ENCODE results near the gene NRARP.
"Not testable (repeated sequence)": the region's sequence is repeated elsewhere in the genome, so short reads cannot be mapped to it uniquely, and the experiment has no call there.

The NRARP gene

DNA sequence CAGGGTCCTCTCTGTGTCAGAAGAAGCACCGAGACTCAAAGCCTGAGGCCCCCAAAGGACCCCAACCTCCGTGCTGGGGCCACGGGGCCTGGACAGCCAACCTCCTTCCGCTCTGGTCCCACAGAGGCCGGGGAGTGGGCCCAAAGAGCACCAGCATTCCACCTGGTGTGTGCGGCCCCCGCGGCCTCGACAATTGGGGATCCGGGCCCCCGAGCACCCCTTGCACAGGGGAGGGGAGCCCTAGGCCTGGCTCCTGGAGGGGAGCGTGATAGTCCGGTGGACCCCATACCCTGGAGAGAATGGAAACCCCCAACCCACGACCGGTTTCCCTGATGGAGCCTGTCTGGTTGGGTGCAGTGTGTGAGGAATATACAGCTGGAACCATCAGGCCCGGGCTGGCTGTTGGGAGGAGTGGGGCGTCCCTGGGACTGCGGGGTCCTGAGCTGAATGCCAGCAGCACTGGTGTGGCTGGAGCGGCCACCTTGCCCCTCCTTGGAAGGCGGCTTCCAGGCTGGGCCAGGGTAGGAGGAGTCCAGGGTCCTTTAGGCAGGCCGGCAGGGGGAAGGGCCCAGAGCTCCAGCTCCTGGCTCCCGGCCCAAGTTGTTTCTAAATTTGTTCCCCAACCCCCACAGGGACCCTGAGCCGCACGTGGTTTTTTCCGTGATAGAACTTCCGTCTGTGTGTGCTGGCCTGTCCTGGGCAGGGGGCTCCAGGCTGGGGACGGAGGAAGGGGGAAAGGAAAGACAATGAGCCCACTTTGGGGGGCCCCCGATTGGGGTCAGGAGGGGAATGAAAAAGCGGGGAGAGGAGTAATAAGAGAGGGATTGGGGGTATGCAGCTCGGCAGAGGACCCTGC is 25.4 kb downstream of the NRARP start:
- DNase-seq (ENCODE audit: low spot score) = no peak

DNA sequence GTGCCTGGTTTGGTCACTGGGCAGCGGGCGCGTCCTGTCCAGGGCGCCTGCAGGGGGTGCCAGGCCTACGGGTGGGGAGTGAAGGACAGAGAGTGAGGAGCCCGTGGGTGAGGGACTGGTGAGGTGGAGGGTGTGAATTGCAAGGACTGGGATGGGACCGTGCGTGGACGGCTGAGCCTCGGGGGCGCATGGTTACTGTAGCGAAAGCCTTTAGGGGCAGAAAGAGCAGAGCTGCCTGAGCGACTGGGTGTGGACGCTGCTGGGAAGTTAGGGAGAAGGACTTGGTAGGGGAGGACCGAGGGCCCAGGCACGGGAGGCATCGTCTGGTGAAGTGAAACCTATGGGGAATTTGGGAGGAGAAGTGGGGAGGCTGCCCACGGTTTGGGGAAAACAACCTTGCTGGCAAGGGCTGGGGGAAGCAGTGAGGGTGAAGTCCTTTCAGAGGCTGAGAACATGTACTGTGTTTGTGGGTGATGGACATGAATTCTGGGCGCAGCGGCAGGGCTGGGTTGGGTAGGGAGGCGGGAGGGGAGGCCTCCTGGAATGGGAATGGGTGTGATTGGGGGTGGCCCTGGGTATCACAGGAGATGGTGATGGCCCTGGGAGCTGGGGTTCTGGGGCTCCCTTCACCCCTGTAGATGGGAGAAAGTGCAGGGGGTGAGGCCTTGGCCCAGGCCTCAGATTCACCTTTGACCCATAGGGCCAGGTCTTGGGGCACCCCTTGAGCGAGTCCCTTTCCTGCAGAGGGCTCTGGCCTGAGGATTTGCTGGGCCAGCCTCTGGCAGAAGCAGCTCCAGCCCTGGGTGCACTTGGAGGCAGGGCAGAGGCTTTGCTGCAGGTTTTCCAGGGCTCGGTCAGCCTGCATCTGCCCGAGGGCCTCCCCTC is 26.2 kb downstream of the NRARP start:
- DNase-seq (ENCODE audit: low spot score) = no peak

DNA sequence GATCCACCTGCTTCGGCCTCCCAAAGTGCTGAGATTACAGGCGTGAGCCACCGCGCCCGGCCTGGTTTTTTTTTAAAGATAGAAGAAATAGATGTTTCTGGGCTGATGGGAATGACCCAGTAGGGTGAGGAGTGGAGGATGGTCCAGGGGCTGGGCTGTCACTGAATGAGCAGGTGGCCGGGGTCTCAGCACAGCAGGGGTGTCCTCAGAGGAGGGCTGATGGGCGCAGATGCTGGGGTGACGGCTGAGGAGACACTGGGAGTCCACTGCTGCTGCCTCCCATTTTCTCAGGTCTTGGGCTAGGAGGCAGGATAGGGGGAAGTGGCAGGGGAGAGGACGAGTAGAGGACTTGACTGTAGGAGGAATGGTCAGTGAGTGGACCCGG is 26.9 kb downstream of the NRARP start:
- DNase-seq (ENCODE audit: low spot score) = no peak

DNA sequence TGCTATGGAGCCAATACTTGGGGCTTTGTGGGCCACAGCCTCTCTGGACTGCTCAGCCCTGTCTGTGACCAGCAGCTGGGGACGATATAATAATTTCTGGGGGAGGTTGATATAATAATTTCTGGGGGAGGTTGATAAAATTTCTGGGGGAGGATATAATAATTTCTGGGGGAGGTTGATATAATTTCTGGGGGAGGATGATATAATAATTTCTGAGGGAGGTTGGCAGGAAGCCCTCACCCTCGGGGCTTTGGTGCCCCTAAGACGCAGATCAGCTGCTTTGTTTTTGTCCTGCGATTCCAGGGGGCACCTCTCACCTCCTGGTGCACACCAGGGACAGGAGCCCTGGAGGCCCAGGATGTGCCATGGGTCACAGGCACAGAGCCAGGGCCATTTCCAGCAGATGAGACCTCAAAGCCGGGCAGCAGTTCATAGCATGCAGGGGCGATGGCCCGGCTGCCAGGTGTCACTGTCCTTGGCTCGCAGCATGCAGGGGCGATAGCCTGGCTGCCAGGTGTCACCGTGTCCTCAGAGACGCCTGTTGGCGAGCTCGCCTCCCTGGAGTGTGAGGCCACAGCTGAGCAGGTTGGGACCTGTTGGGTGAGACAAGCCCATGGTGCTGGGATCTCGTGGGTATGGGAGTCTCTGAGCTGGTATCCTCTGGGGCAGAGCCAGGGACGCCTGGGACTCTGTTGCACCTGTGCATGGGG is 28.3 kb downstream of the NRARP start:
- no peak for DNase-seq (ENCODE audit: low spot score)

DNA sequence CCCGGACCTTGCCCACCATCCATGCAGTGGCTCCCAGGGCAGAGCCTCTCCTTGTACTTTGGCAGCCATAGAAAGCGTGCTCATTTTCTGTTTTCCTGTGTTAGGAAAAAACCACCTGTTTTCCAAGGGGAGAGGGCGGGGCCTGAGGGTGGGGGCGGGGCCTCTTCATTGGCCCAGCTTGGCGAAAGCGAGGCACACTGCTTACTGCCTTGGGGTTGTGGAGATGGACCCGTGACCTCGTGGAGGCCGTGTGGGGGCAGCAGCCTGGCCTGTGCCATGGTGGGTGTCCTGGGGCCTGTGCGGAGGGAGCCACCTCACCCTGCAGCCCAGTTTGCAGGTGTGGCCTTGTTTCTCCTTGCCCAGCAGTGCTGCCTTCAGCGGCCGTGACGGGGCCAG is 29.0 kb downstream of the NRARP start:
- no peak for DNase-seq (ENCODE audit: low spot score)

DNA sequence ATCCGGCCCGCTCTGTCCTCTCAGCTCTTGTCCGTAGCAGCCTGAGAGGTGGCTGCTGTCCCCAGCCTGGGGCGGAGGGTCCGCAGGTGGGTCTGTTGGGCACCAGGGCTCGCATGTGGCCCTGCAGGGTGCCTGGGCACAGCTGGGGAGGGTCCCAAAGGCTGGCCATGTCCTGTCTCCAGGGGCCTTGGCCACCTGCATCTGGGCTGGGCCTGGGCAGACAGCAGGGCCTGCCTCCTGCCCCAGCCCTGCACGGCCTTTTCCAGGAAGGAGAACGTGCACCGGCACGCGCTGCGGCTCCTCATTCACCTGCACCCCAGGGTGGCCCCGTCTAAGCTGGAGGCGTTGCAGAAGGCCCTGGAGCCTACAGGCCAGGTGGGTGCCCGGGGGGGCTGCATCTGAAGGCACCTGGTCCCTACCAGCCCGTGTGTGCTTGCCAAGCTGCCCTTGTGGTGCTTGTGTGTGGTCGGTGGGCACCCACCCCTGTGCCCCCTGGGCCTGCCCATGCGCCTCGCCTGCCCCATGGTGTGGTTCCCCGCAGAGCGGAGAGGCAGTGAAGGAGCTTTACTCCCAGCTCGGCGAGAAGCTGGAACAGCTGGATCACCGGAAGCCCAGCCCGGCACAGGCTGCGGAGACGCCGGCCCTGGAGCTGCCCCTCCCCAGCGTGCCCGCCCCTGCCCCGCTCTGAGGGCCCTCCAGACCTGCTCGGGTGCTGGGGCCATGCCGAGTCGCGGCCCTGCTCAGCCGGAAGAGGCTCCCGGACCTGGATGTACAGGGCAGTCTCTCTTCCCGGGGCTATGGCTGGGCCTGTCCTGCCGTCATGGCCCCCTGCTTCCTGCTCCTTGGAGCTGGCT is 29.6 kb downstream of the NRARP start:
- no peak for DNase-seq (ENCODE audit: low spot score)

DNA sequence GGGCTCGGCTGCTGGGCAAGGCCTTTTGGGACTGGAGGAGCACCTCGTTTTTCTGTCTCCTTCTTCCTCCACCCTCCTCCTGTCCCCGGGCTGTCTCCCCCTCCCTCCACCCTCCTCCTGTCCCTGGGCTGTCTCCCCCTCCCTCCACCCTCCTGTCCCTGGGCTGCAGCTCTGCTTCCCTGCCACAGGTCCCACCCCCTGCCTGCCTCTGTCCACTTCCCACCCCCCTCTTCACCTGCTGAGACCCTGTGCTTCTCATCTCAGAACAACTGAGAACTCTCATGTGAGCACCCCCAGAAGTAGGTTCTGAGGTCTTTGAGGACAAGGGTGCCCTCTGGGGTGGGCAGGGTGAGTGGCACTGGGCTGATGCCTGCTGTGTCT is 30.4 kb downstream of the NRARP start:
- DNase-seq (ENCODE audit: low spot score) = no peak

DNA sequence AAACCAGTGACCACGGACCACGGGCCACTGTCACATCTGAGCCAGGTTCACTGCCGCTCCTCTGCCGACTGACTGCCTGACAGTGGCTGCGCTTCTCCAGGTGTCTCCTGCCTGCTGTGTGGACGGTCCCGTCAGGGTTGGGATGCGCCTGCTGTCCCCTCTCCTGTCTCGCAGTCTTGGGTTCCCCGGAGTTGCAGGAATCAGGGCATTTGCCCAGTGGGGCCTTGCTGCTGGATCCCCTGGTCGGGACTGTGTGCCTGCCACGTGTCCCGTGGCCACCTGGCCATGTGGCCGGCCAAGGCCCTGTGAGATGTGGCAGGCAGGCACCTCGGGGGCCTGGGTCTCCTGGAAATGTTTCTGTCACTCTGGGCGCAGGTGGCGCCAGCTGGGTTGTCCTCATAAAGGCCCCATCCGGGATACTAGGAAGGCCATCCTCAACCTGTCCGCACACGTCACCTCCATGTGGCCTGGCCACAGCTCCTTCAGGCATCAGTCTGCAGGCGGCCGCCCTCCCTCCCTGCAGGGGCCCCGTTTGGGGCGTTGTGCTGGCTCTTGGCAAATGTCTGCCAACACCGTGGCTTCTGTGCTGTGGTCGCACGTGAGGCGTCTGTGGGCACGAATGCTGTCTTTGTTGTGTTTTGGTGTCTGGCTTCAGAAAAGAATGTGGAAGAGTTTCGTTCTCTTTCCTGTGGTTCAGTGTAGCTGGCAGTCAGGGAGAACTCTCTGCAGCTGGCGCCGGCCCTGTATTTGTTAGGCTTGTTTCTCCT is 31.0 kb downstream of the NRARP start:
- no peak for DNase-seq (ENCODE audit: low spot score)

DNA sequence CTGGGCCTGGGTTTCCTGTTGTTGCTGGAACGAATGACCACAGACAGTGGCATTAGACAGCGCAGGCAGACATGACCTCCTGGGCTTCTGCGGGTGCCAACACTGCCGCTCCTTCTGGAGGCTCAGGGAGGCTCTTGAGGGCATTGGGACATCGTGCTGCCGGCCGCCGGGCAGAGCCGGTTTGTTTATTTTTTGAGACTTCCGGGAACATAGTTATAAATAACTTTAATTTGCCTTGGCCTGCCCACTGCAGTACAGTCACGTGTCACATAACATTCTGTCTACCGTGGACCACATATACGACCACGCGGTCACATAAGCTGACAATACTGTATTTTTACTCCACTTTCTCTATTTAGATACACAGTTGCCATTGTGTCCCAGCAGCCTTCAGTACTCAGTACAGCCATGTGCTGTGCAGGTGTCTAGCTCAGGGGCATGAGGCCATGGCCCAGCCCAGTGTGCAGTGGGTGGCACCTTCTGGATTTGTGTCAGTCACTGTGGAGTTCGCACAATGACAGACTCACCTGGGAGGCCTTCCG is 32.8 kb downstream of the NRARP start:
- no peak for DNase-seq (ENCODE audit: low spot score)

DNA sequence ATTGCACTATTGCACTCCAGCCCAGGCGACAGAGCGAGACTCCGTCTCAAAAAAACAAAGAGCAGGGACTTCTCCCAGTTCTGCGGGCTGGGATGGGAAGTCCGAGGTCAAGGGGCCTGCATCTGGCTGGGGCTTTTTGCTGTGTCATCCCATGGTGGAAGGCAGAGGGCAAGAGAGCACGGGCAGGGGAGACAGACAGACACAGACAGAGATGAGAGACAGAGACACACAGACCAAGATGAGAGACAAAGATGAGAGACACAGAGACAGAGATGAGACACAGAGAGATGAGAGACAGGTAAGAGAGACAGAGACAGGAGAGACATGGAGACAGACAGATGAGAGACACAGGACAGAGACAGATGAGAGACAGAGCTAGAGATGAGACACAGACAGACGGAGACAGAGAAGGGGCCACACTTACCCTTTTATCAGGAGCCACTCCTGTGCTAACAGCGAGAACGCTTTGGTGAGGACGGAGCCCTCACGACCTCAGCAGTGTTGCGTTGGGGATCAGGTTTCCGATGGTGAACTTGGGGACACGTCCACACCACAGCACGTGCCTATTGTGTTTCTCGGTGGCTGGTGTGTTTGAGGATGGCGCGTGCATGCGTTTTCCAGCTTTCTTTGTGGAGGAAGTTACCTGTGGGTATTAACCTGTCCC is 33.4 kb downstream of the NRARP start:
- no peak for DNase-seq (ENCODE audit: low spot score)

DNA sequence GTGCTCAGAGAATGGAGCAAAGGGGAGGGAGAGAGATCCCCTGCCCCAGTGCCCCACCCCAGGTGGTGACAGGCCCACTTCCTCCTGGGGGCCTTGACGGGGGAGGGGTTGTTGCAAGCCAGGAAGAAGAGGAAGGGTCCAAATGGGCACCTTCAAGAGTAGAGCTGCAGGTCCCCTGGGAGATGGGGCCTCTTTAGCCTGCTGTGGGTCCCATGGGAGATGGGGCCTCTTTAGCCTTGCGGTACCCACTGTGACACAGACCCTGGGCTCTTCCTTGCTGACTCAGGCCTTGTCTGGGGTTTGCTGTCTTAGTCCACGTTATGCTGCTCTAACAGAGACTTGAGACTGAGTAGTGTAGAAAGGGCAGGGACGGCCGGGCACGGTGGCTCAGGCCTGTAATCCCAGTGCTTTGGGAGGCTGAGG is 34.1 kb downstream of the NRARP start:
- no peak for DNase-seq (ENCODE audit: low spot score)

DNA sequence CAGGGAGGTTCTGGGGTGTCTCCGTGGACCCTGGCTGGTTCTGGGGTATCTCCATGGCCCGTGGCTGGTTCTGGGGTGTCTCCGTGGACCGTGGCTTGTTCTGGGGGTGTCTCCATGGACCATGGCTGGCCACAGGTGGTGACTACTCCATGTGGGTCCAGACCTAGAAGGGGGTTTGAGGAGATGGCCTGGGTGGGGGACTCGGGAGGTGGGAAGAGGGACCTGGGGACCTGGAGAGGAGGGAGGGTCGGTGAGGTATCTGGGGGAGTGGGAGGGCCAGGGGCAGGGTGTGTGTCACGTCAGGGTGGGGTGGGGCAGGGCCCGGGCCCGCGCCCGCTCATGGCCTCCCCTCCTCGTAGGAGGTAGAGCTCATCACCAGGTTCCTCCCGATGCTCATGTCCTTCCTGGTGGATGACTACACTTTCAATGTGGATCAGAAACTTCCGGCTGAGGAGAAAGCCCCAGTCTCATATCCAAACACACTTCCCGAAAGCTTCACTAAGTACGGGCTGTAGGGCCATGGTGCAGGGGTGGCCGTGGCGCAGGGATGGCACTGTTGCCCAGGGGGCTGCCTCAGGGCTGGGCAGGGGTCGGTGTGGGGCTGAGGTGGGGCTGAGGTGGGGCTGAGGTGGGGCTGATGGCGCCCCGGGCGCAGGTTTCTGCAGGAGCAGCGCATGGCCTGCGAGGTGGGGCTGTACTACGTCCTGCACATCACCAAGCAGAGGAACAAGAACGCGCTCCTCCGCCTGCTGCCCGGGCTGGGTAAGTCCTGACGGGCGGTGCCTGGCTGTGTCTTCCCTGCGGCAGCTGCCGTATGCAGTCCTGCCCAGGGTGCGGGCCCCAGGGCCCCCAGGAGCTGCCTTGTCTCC is 35.3 kb downstream of the NRARP start:
- DNase-seq (ENCODE audit: low spot score) = no peak

DNA sequence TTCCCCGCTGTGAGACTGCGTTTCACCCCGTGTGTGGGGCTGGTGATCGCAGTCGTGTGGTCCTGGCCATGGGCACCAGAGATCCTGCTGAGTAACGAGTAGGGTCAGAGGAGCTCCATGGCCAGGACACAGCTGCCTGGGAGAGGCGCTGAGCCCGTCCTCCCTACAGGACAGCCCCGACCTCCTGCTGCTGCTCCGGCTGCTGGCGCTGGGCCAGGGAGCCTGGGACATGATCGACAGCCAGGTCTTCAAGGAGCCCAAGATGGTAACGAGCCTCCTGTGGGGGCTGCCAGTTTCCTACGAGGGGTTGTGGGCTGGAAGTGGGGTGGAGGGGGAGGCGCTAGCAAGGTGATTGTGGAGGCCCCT is 35.9 kb downstream of the NRARP start:
- no peak for DNase-seq (ENCODE audit: low spot score)

DNA sequence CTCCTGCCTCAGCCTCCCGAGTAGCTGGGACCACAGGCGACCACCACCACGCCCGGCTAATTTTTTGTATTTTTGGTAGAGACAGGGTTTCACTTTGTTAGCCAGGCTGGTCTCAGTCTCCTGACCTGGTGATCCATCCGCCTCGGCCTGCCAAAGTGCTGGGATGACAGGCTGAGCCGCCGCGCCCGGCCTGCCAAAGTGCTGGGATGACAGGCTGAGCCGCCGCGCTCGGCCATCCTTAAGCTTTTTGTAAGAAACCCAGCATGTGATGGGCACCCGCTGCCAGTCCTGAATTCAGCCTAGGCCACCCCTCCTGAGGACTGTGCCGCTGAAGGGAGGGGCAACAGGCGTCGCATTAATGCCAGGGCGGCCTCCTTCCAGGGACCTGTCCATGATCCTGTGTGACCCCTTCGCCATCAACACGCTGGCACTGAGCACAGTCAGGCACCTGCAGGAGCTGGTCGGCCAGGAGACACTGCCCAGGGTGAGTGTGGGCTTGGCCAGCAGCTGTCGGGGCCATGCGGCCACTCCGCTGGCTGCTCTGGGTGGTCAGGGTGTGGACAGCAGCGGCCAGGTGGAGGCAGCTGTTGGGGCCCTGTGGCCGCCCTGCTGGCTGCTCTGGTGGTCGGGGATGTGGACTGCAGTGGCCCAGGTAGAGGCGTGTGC is 36.4 kb downstream of the NRARP start:
- no peak for DNase-seq (ENCODE audit: low spot score)

DNA sequence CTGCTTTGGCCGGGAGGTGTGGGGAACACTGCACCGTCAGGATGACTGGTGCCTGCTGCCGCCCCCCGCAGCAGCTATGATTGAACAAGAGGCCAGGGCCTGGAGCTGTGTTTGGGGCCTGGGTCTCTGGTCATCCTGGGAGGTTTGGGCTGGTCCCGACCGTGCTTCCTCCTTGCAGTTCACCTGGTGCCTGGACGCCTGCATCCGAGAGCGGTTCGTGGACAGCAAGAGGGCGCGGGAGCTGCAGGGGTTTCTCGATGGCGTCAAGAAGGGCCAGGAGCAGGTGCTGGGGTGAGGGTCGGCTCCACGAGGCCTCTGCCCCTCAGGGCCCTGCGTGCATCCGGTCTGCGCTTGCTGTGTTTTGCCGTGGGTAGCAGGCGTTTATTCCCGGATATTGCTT is 38.0 kb downstream of the NRARP start:
- DNase-seq (ENCODE audit: low spot score) = no peak

DNA sequence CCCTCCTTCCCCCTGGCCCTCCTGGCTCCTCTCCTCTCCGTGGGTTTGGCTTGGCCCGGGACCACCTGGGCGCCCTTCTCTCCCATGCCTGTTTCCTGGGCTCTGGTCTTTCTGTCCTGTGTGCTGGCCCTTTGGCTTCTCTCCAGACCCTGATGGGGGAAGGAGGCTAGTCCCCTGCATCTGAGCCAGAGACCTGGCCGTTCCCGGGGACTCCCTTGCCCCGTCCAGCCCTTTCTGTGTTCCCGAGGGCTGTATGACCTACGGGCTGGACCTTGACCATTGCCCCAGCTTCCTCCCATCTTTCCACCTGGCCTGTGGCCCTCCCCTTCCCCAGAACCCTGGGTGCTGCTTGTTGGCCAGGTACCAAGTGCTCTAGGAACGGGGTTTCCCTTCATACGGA is 38.6 kb downstream of the NRARP start:
- DNase-seq (ENCODE audit: low spot score) = no peak

DNA sequence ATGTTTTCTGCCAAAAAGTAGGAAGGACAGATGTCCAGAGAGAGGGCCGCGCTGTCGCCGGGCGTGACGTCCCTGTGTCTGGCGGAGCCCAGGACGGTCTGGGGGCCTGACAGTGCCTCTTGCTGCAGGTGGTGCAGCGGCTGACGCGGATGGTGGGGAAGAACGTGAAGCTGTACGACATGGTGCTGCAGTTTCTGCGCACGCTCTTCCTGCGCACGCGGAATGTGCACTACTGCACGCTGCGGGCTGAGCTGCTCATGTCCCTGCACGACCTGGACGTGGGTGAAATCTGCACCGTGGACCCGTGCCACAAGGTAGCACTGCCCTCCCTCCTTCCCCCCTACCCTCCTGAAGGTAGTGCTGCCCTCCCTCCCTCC is 39.2 kb downstream of the NRARP start:
- no peak for DNase-seq (ENCODE audit: low spot score)

DNA sequence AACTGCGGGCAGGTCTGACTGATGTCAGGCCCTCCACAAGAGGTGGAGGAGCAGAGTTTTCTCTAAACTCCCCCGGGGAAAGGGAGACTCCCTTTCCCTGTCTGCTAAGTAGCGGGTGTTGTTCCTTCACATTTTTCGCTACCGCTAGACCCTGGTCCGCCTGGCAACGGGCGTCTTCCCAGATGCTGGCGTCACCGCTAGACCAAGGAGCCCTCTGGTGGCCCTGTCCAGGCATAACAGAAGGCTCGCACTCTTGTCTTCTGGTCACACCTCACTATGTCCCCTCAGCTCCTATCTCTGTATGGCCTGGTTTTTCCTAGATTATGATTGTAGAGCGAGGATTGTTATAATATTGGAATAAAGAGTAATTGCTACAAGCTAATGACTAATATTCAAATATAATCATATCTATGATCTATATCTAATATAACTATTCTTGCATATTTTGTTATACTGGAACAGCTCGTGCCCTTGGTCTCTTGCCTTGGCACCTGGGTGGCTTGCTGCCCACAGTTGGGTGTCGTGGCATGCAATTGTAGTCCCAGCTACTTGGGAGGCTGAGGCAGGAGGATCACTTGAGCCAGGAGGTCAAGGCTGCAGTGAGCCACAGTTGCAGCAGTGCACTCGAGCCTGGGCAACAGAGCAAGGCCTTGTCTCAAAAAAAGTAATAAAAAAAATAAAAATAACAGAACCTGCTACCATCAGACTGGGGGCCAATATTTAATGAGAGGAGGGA is 39.7 kb downstream of the NRARP start:
- DNase-seq (ENCODE audit: low spot score) = not testable (repeated sequence)
